ENCODE data around the gene NBAS. TPM values are rescaled to one million over a fixed set of nuclear protein-coding genes. Genes with fewer than 3 reads are reported as not detected.

Gene NBAS
- polyA plus RNA-seq, 4 donors: 26.0 to 67.2 (median 33.6) TPM

- Histone ChIP-seq H3K4me3 (ENCODE audit: low read depth in 1 of 3, low read length in 3 of 3) (no peak overlapping the region), H3K9me3 (ENCODE audit: control insufficient read depth in 2 of 2, insufficient read depth in 1 of 2, low read depth in 1 of 2, low read length in 1 of 2) (no peaks in the 10 kb centered on the region), H3K27ac (ENCODE audit: low read depth in 1 of 3, low read length in 2 of 3) (no peak overlapping the region), H3K4me1 (ENCODE audit: control insufficient read depth in 3 of 3, insufficient read depth in 2 of 3, low read depth in 1 of 3, low read length in 2 of 3) (no peaks in the 10 kb centered on the region), H3K36me3 (ENCODE audit: control insufficient read depth in 3 of 3, insufficient read depth in 2 of 3, low read depth in 1 of 3, low read length in 3 of 3) (peaks cover 0 to 14% (median 8%) of the 10 kb centered on the region in 3 donors), H3K27me3 (ENCODE audit: control insufficient read depth in 3 of 3, insufficient read depth in 3 of 3, low read length in 3 of 3) (no peaks in the 10 kb centered on the region)
- FAIRE-seq: no peak
- WGBS, 3 donors: 91 to 94% (median 94%) methylated on average over 3 of the region's 3 CpGs
- no peak for DNase-seq
These were observed 193.9 kb downstream of the NBAS start for GRCh38 chr2:15367205-15367604.

GRCh38 chr2:15365411-15365810, 195.7 kb downstream of the NBAS start:
- Histone ChIP-seq H3K36me3 (ENCODE audit: control insufficient read depth in 3 of 3, insufficient read depth in 2 of 3, low read depth in 1 of 3, low read length in 3 of 3) (peaks cover 0 to 19% (median 7%) of the 10 kb centered on the region in 3 donors), H3K27ac (ENCODE audit: low read depth in 1 of 3, low read length in 2 of 3) (no peak overlapping the region), H3K27me3 (ENCODE audit: control insufficient read depth in 3 of 3, insufficient read depth in 3 of 3, low read length in 3 of 3) (no peaks in the 10 kb centered on the region), H3K4me1 (ENCODE audit: control insufficient read depth in 3 of 3, insufficient read depth in 2 of 3, low read depth in 1 of 3, low read length in 2 of 3) (no peaks in the 10 kb centered on the region), H3K4me3 (ENCODE audit: low read depth in 1 of 3, low read length in 3 of 3) (no peak overlapping the region), H3K9me3 (ENCODE audit: control insufficient read depth in 2 of 2, insufficient read depth in 1 of 2, low read depth in 1 of 2, low read length in 1 of 2) (no peaks in the 10 kb centered on the region)
- FAIRE-seq: no peak
- WGBS, 3 donors: 72 to 79% (median 75%) methylated on average over 2 of the region's 2 CpGs
- no peak for DNase-seq

GRCh38 chr2:15364561-15364960, 196.6 kb downstream of the NBAS start:
- WGBS, 3 donors: 94 to 100% (median 95%) methylated on average over 2 of the region's 2 CpGs
- FAIRE-seq: no peak
- no peak overlapping the region for H3K4me3 ChIP-seq (ENCODE audit: low read depth in 1 of 3, low read length in 3 of 3)

GRCh38 chr2:15363734-15364133, 197.4 kb downstream of the NBAS start:
- Histone ChIP-seq H3K27ac (ENCODE audit: low read depth in 1 of 3, low read length in 2 of 3) (no peak overlapping the region), H3K27me3 (ENCODE audit: control insufficient read depth in 3 of 3, insufficient read depth in 3 of 3, low read length in 3 of 3) (no peaks in the 10 kb centered on the region), H3K4me3 (ENCODE audit: low read depth in 1 of 3, low read length in 3 of 3) (no peak overlapping the region), H3K36me3 (ENCODE audit: control insufficient read depth in 3 of 3, insufficient read depth in 2 of 3, low read depth in 1 of 3, low read length in 3 of 3) (peaks cover 0 to 19% (median 4%) of the 10 kb centered on the region in 3 donors), H3K9me3 (ENCODE audit: control insufficient read depth in 2 of 2, insufficient read depth in 1 of 2, low read depth in 1 of 2, low read length in 1 of 2) (no peaks in the 10 kb centered on the region), H3K4me1 (ENCODE audit: control insufficient read depth in 3 of 3, insufficient read depth in 2 of 3, low read depth in 1 of 3, low read length in 2 of 3) (no peaks in the 10 kb centered on the region)
- DNase-seq: no peak
- WGBS, 3 donors: 89 to 96% (median 96%) methylated on average over 3 of the region's 3 CpGs
- no peak for FAIRE-seq

More at GRCh38 chr2:15364561-15364960, 196.6 kb downstream of the NBAS start:
- no peaks in the 10 kb centered on the region for H3K27me3 ChIP-seq (ENCODE audit: control insufficient read depth in 3 of 3, insufficient read depth in 3 of 3, low read length in 3 of 3)
- no peaks in the 10 kb centered on the region for H3K9me3 ChIP-seq (ENCODE audit: control insufficient read depth in 2 of 2, insufficient read depth in 1 of 2, low read depth in 1 of 2, low read length in 1 of 2)
- H3K36me3 ChIP-seq (ENCODE audit: control insufficient read depth in 3 of 3, insufficient read depth in 2 of 3, low read depth in 1 of 3, low read length in 3 of 3): peaks cover 0 to 19% (median 4%) of the 10 kb centered on the region in 3 donors
- no peak overlapping the region for H3K27ac ChIP-seq (ENCODE audit: low read depth in 1 of 3, low read length in 2 of 3)
- no peaks in the 10 kb centered on the region for H3K4me1 ChIP-seq (ENCODE audit: control insufficient read depth in 3 of 3, insufficient read depth in 2 of 3, low read depth in 1 of 3, low read length in 2 of 3)
- no peak for DNase-seq

GRCh38 chr2:15363142-15363541, 198.0 kb downstream of the NBAS start:
- H3K27ac ChIP-seq (ENCODE audit: low read depth in 1 of 3, low read length in 2 of 3): no peak overlapping the region
- no peaks in the 10 kb centered on the region for H3K4me1 ChIP-seq (ENCODE audit: control insufficient read depth in 3 of 3, insufficient read depth in 2 of 3, low read depth in 1 of 3, low read length in 2 of 3)
- H3K9me3 ChIP-seq (ENCODE audit: control insufficient read depth in 2 of 2, insufficient read depth in 1 of 2, low read depth in 1 of 2, low read length in 1 of 2): no peaks in the 10 kb centered on the region
- FAIRE-seq: no peak
- no peak for DNase-seq
- H3K36me3 ChIP-seq (ENCODE audit: control insufficient read depth in 3 of 3, insufficient read depth in 2 of 3, low read depth in 1 of 3, low read length in 3 of 3): peaks cover 2 to 23% (median 6%) of the 10 kb centered on the region in 3 donors
- H3K4me3 ChIP-seq (ENCODE audit: low read depth in 1 of 3, low read length in 3 of 3): no peak overlapping the region
- H3K27me3 ChIP-seq (ENCODE audit: control insufficient read depth in 3 of 3, insufficient read depth in 3 of 3, low read length in 3 of 3): no peaks in the 10 kb centered on the region

- DNase-seq (no peak), FAIRE-seq (no peak)
- Histone ChIP-seq H3K4me1 (ENCODE audit: control insufficient read depth in 3 of 3, insufficient read depth in 2 of 3, low read depth in 1 of 3, low read length in 2 of 3) (no peaks in the 10 kb centered on the region), H3K9me3 (ENCODE audit: control insufficient read depth in 2 of 2, insufficient read depth in 1 of 2, low read depth in 1 of 2, low read length in 1 of 2) (no peaks in the 10 kb centered on the region), H3K27ac (ENCODE audit: low read depth in 1 of 3, low read length in 2 of 3) (no peak overlapping the region), H3K4me3 (ENCODE audit: low read depth in 1 of 3, low read length in 3 of 3) (no peak overlapping the region), H3K36me3 (ENCODE audit: control insufficient read depth in 3 of 3, insufficient read depth in 2 of 3, low read depth in 1 of 3, low read length in 3 of 3) (peaks cover 2 to 29% (median 9%) of the 10 kb centered on the region in 3 donors), H3K27me3 (ENCODE audit: control insufficient read depth in 3 of 3, insufficient read depth in 3 of 3, low read length in 3 of 3) (no peaks in the 10 kb centered on the region)
- 84 to 93% (median 90%) methylated on average over 5 of the region's 5 CpGs for WGBS, 3 donors
These were observed 201.2 kb downstream of the NBAS start for GRCh38 chr2:15359716-15360531.

- no peak overlapping the region for H3K4me3 ChIP-seq (ENCODE audit: low read depth in 1 of 3, low read length in 3 of 3)
- H3K27me3 ChIP-seq (ENCODE audit: control insufficient read depth in 3 of 3, insufficient read depth in 3 of 3, low read length in 3 of 3): no peaks in the 10 kb centered on the region
- WGBS, 3 donors: 87 to 88% (median 88%) methylated on average over 5 of the region's 5 CpGs
- FAIRE-seq (no peak), DNase-seq (no peak)
- H3K9me3 ChIP-seq (ENCODE audit: control insufficient read depth in 2 of 2, insufficient read depth in 1 of 2, low read depth in 1 of 2, low read length in 1 of 2): no peaks in the 10 kb centered on the region
- no peak overlapping the region for H3K27ac ChIP-seq (ENCODE audit: low read depth in 1 of 3, low read length in 2 of 3)
- peaks cover 2 to 23% (median 8%) of the 10 kb centered on the region in 3 donors for H3K36me3 ChIP-seq (ENCODE audit: control insufficient read depth in 3 of 3, insufficient read depth in 2 of 3, low read depth in 1 of 3, low read length in 3 of 3)
- no peaks in the 10 kb centered on the region for H3K4me1 ChIP-seq (ENCODE audit: control insufficient read depth in 3 of 3, insufficient read depth in 2 of 3, low read depth in 1 of 3, low read length in 2 of 3)
These were observed 203.2 kb downstream of the NBAS start for GRCh38 chr2:15357922-15358321.

GRCh38 chr2:15357186-15357585, 203.9 kb downstream of the NBAS start:
- no peak overlapping the region for H3K27ac ChIP-seq (ENCODE audit: low read depth in 1 of 3, low read length in 2 of 3)
- H3K27me3 ChIP-seq (ENCODE audit: control insufficient read depth in 3 of 3, insufficient read depth in 3 of 3, low read length in 3 of 3): no peaks in the 10 kb centered on the region
- H3K36me3 ChIP-seq (ENCODE audit: control insufficient read depth in 3 of 3, insufficient read depth in 2 of 3, low read depth in 1 of 3, low read length in 3 of 3): peaks cover 2 to 26% (median 11%) of the 10 kb centered on the region in 3 donors
- H3K4me3 ChIP-seq (ENCODE audit: low read depth in 1 of 3, low read length in 3 of 3): no peak overlapping the region
- no peak for FAIRE-seq
- DNase-seq: no peak
- H3K9me3 ChIP-seq (ENCODE audit: control insufficient read depth in 2 of 2, insufficient read depth in 1 of 2, low read depth in 1 of 2, low read length in 1 of 2): no peaks in the 10 kb centered on the region
- 97 to 100% (median 100%) methylated on average over 1 of the region's 1 CpG for WGBS, 3 donors
- no peaks in the 10 kb centered on the region for H3K4me1 ChIP-seq (ENCODE audit: control insufficient read depth in 3 of 3, insufficient read depth in 2 of 3, low read depth in 1 of 3, low read length in 2 of 3)
